KMS-11 (cell line): ENCODE measurements around the gene SETD1A.

Source experiments
- H2AFZ ChIP-seq: fragments of 200-600 bp; sonication (generic); 2 replicates; pipeline ENCODE4 v1.6.1; 2016; ENCODE audit warnings: antibody characterized with exemption, mixed run types, low read depth
- H3K27ac ChIP-seq: fragments of 200-600 bp; sonication (generic); 2 replicates; pipeline ENCODE4 v1.6.1; 2016; ENCODE audit warnings: mild to moderate bottlenecking, mixed run types
- H3K27me3 ChIP-seq: fragments of 200-600 bp; sonication (generic); 2 replicates; pipeline ENCODE4 v1.6.1; 2017; ENCODE audit warnings: mild to moderate bottlenecking, low read depth, mixed run types, moderate library complexity; ENCODE audit not compliant: insufficient read depth
- H3K36me3 ChIP-seq: fragments of 200-600 bp; sonication (generic); 2 replicates; pipeline ENCODE4 v1.6.1; 2017; ENCODE audit warnings: mild to moderate bottlenecking, mixed run types; ENCODE audit not compliant: insufficient read depth
- H3K4me1 ChIP-seq: fragments of 200-600 bp; sonication (generic); 2 replicates; pipeline ENCODE4 v1.6.1; 2016; ENCODE audit warnings: mild to moderate bottlenecking, low read depth, mixed run types; ENCODE audit not compliant: poor library complexity, severe bottlenecking
- H3K4me2 ChIP-seq: fragments of 200-600 bp; sonication (generic); 2 replicates; pipeline ENCODE4 v1.7.0; 2016; ENCODE audit warnings: mild to moderate bottlenecking, mixed run types
- H3K4me3 ChIP-seq: fragments of 200-600 bp; sonication (generic); IDR thresholded peaks from 2 replicates; pipeline ENCODE4 v1.6.1; 2017; ENCODE audit warnings: low read depth, low read length, mixed read lengths; ENCODE audit not compliant: insufficient read depth
- H3K79me2 ChIP-seq: fragments of 200-600 bp; sonication (generic); 2 replicates; pipeline ENCODE4 v1.6.1; 2016; ENCODE audit warnings: low read depth, mixed run types; ENCODE audit not compliant: insufficient read depth
- H3K9ac ChIP-seq: fragments of 200-600 bp; sonication (generic); 2 replicates; pipeline ENCODE4 v1.6.1; 2016; ENCODE audit warnings: mild to moderate bottlenecking, mixed run types
- H4K20me1 ChIP-seq: fragments of 200-600 bp; sonication (generic); 2 replicates; pipeline ENCODE4 v1.6.1; 2016; ENCODE audit warnings: mild to moderate bottlenecking, mixed run types; ENCODE audit not compliant: insufficient read depth
- TF ChIP-seq, protein P1 (sequence below): fragments of 200-600 bp; sonication (generic); conservative IDR thresholded peaks from 2 replicates; pipeline ENCODE4 v1.6.1; 2017; ENCODE audit warnings: low read depth, mild to moderate bottlenecking, antibody characterized with exemption, low read length, moderate library complexity, mixed read lengths

Gene SETD1A

DNA sequence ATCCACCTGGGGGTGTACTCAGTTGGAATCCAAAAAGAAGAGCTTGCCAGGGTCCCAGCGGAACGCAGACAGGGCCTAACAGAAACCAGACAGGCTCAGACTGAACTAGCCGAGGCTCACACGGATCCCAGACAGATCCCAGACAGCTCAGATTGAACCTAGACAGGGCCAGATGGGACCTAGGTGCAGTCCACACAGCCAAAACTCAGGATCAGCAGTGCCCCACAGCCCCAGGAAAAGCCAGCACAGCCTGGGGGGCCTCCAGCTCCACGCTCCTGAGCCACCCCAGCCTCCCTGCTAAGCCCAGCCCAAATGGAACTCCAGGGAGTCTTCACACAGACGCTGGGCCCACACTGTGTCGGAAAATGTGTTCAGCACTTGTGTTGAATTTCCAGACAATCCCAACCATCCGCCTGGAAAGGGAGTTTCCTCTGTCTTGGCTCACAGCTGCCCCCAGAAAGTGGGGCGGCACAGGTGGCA, 45.3 kb downstream of the SETD1A start:
- Histone ChIP-seq H3K4me2 (no peak overlapping the region), H3K4me1 (no peaks in the 10 kb centered on the region), H4K20me1 (no peaks in the 10 kb centered on the region), H3K9ac (no peak overlapping the region), H3K4me3 (no peak overlapping the region), H3K27me3 (peaks cover 38% of the 10 kb centered on the region), H3K36me3 (no peaks in the 10 kb centered on the region), H3K27ac (no peak overlapping the region), H2AFZ (no peak overlapping the region), H3K79me2 (no peaks in the 10 kb centered on the region)
- TF ChIP-seq, protein P1, sequence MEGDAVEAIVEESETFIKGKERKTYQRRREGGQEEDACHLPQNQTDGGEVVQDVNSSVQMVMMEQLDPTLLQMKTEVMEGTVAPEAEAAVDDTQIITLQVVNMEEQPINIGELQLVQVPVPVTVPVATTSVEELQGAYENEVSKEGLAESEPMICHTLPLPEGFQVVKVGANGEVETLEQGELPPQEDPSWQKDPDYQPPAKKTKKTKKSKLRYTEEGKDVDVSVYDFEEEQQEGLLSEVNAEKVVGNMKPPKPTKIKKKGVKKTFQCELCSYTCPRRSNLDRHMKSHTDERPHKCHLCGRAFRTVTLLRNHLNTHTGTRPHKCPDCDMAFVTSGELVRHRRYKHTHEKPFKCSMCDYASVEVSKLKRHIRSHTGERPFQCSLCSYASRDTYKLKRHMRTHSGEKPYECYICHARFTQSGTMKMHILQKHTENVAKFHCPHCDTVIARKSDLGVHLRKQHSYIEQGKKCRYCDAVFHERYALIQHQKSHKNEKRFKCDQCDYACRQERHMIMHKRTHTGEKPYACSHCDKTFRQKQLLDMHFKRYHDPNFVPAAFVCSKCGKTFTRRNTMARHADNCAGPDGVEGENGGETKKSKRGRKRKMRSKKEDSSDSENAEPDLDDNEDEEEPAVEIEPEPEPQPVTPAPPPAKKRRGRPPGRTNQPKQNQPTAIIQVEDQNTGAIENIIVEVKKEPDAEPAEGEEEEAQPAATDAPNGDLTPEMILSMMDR, result no peak

DNA sequence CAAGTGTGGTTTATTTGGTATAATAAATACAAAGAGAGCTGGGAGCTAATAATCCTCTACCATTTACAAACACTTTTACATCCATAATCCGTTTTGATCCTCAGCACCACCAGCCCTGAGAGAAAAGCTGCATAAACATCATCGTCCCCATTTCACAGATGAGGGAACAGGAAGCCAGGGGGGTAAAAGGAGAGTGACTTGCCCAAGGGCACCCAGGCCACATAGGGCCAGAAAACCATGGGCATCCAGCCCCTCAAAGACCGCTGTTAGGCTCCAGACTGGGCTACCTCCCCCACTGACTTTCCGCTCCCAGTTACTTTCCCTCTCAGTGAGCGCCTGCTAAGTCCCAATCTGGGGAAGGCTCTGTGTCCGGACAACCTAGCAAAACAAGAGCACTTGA, 46.2 kb downstream of the SETD1A start:
- Histone ChIP-seq H2AFZ (no peak overlapping the region), H3K36me3 (no peaks in the 10 kb centered on the region), H3K4me1 (no peaks in the 10 kb centered on the region), H3K27me3 (peaks cover 44% of the 10 kb centered on the region), H3K79me2 (no peaks in the 10 kb centered on the region), H4K20me1 (no peaks in the 10 kb centered on the region), H3K4me3 (no peak overlapping the region), H3K4me2 (no peak overlapping the region), H3K9ac (no peak overlapping the region), H3K27ac (no peak overlapping the region)
- TF ChIP-seq, protein P1, result no peak

DNA sequence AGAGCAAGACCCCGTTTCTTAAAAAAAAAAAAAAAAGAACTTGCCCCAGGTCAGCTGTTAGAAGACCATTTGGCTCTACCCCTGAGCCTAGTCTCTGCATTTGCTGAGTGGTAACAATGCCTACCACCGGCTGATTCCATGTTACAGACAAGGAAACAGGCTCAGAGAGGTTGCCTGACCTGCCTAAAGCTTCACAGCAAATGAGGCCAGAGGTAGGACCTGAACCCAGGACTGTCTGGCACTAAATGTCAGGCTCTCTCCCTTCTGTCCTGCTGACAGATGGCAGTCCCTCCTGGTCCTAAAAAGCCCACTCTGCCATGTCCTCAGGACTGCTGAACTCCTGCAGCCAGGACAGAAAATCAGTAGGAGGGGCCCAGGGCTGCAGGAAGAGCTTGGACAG, 47.1 kb downstream of the SETD1A start:
- TF ChIP-seq, protein P1, result no peak
- no peaks in the 10 kb centered on the region for H4K20me1 ChIP-seq

DNA sequence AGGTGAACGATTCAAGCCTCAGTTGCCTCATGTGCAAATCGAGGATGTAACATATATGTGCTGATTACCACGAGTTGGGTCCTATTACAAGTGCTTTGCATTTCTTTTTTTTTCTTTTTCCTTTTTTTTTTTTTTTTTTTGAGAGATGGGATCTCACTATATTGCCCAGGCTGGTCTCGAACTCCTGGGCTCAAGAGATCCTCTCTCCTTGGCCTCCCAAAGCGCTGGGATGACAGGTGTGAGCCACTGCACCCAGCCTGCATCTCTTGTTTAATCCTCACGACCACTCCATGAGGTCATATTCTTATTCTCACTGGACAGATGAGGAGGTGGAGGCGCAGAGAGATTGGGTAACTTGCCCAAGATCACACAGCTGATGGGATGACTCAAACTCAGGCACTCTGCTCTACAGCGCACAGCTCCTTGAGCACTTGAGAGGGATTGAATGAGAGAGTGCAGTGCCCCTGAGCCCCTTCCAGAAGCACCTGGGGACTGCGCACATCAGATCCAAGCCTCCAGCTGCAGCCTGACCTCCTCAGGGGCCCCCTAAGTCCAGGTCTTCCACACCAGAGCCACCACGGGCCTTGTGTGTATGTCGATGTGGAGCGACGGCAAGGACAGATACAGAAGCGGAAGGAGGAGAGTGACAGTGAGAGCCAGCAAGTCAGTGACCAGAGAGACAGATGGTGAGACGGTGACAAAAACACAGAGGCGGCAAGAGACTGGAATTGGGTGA, 48.0 kb downstream of the SETD1A start:
- H3K4me2 ChIP-seq, result no peak overlapping the region
- H3K4me3 ChIP-seq, result no peak overlapping the region
- H3K27me3 ChIP-seq, result peaks cover 51% of the 10 kb centered on the region
- H3K4me1 ChIP-seq, result no peaks in the 10 kb centered on the region
- TF ChIP-seq, protein P1, result no peak
- no peaks in the 10 kb centered on the region for H3K36me3 ChIP-seq
- H3K27ac ChIP-seq, result no peak overlapping the region
- no peak overlapping the region for H3K9ac ChIP-seq
- no peaks in the 10 kb centered on the region for H4K20me1 ChIP-seq
- no peaks in the 10 kb centered on the region for H3K79me2 ChIP-seq
- no peak overlapping the region for H2AFZ ChIP-seq

More for the DNA sequence above, 47.1 kb downstream of the SETD1A start:
- Histone ChIP-seq H3K9ac (no peak overlapping the region), H3K4me2 (no peak overlapping the region), H3K36me3 (no peaks in the 10 kb centered on the region), H3K4me1 (no peaks in the 10 kb centered on the region), H3K27me3 (peaks cover 49% of the 10 kb centered on the region), H3K4me3 (no peak overlapping the region), H3K27ac (no peak overlapping the region), H2AFZ (no peak overlapping the region), H3K79me2 (no peaks in the 10 kb centered on the region)
